Gastrocnemius medialis (tissue), 4 donors: ENCODE measurements around the gene BSDC1. TPM values are rescaled to one million over a fixed set of nuclear protein-coding genes. Genes with fewer than 3 reads are reported as not detected.
A peak's percentile ranks its signal among the peaks of the same experiment; 100 is the strongest.

ENCODE experiments used
- ATAC-seq, 2 donors: fragments of 150-250 bp; one replicate each; pipeline ENCODE4 v1.9.1; 2016
- DNase-seq, 2 donors: peaks; one replicate each; pipeline ENCODE4 v3.0.0-alpha.2; 2019
- H3K27ac ChIP-seq, 4 donors: fragments of 200-600 bp; sonication (generic); 1 replicate in 1 of 4; 2 replicates in 3 of 4; pipeline ENCODE4 v1.5.1; 2016 to 2018; ENCODE audit warnings: mild to moderate bottlenecking in 2 of 4, moderate library complexity in 1 of 4
- H3K27me3 ChIP-seq, 3 donors: fragments of 200-600 bp; sonication (generic) in 2 of 3; 1 replicate in 1 of 3; 2 replicates in 2 of 3; pipeline versions ENCODE4 v1.5.1 to v1.6.0; 2016 to 2019; ENCODE audit warnings: mild to moderate bottlenecking in 1 of 3, moderate library complexity in 1 of 3
- H3K36me3 ChIP-seq, 2 donors: fragments of 200-600 bp; sonication (generic) in 1 of 2; one replicate each; pipeline ENCODE4 v1.5.1; 2017 to 2018
- H3K4me1 ChIP-seq, 2 donors: fragments of 200-600 bp; sonication (generic) in 1 of 2; one replicate each; pipeline ENCODE4 v1.5.1; 2016 to 2017; ENCODE audit warnings: mild to moderate bottlenecking in 2 of 2
- H3K4me3 ChIP-seq, 4 donors: fragments of 200-600 bp; sonication (generic) in 3 of 4; 1 replicate in 1 of 4; 2 replicates in 3 of 4; pipeline ENCODE4 v1.5.1; 2016 to 2019; ENCODE audit warnings: mild to moderate bottlenecking in 2 of 4
- H3K9me3 ChIP-seq, 3 donors: fragments of 200-600 bp; sonication (generic) in 2 of 3; 1 replicate in 1 of 3; 2 replicates in 2 of 3; pipeline ENCODE4 v1.5.1; 2016 to 2019
- CTCF ChIP-seq, 5 experiments: fragments of 450-650 bp in 3 of 5; fragments of 200-600 bp in 2 of 5; sonication (generic) in 2 of 5; IDR thresholded peaks in 4 of 5; conservative IDR thresholded peaks in 1 of 5; 1 replicate in 4 of 5; 2 replicates in 1 of 5; pipeline ENCODE4 v1.5.1; 2016 to 2019; ENCODE audit warnings: antibody characterized with exemption in 5 of 5, mild to moderate bottlenecking in 3 of 5, moderate library complexity in 3 of 5
- POLR2A ChIP-seq, 2 donors: fragments of 450-650 bp; IDR thresholded peaks; one replicate each; pipeline ENCODE4 v1.6.1; 2017; ENCODE audit warnings: antibody characterized with exemption in 2 of 2, mild to moderate bottlenecking in 2 of 2, moderate library complexity in 2 of 2
- in situ Hi-C, 4 donors: fragments of 200-750 bp; cut with MboI; loops; one replicate each; pipeline versions ENCODE4 v1.15.0 to v1.8.0; 2017; ENCODE audit warnings: low sequenced_read_pairs in 4 of 4
- intact Hi-C: fragments of 100-400 bp; cut with DNase I; formaldehyde crosslinking; loops from one replicate; pipeline ENCODE4 v1.15.1; 2023; ENCODE audit warnings: low total_unique reads
- total RNA-seq, 4 donors: library from RNA; depleted of rRNA; stranded (reverse); fragments of >200 nt; gene quantifications; one replicate each; pipeline versions ENCODE4 v1.1.0 to v1.2.3, GENCODE V29; 2016

The BSDC1 gene
- total RNA-seq, 4 donors from 2014 or later: 53.8 to 77.8 (median 62.1) TPM

- Histone ChIP-seq H3K36me3 (peaks cover 0 to 8% of the 10 kb centered on the region in 2 donors), H3K4me3 (peak overlapping the region; percentile 65 to 87 (median 78)), H3K9me3 (no peaks in the 10 kb centered on the region), H3K27ac (peak overlapping the region; percentile 82 to 95 (median 93)), H3K27me3 (no peaks in the 10 kb centered on the region), H3K4me1 (peaks cover 19 to 24% of the 10 kb centered on the region in 2 donors)
- in situ Hi-C loops: no loop called here
- ATAC-seq (peak; percentile 86 to 90), DNase-seq (peak; percentile 94 to 95)
- intact Hi-C loops: loop anchor here (1.0 kb wide), 2 partner anchors 15 to 43 kb away; partner anchors contain the start of genes BSDC1 and MARCKSL1
- peak in 2 of 5 experiments; percentile 4 to 44 for TF ChIP-seq CTCF (IDR thresholded peaks at IDR 0.05 in 4 of 5, conservative IDR thresholded peaks at IDR 0.05 in 1 of 5)
- TF ChIP-seq POLR2A (IDR thresholded peaks at IDR 0.05): peak; percentile 97 to 98
Observed at GRCh38 chr1:32351399-32352238, 42.6 kb downstream of the BSDC1 start.

GRCh38 chr1:32350785-32351398, 43.3 kb downstream of the BSDC1 start:
- in situ Hi-C loops (no loop called here), intact Hi-C loops (loop anchor here (1.0 kb wide), 2 partner anchors 15 to 43 kb away; partner anchors contain the start of genes BSDC1 and MARCKSL1)
- peak overlapping the region; percentile 65 to 87 (median 78) for H3K4me3 ChIP-seq

GRCh38 chr1:32349211-32349708, 45.0 kb downstream of the BSDC1 start:
- TF ChIP-seq CTCF (IDR thresholded peaks at IDR 0.05 in 4 of 5, conservative IDR thresholded peaks at IDR 0.05 in 1 of 5) (no peak), POLR2A (IDR thresholded peaks at IDR 0.05) (no peak)
- H3K4me1 ChIP-seq: peaks cover 19 to 24% of the 10 kb centered on the region in 2 donors
- H3K9me3 ChIP-seq: no peaks in the 10 kb centered on the region
- no peak overlapping the region for H3K4me3 ChIP-seq
- intact Hi-C loops (no loop called here), in situ Hi-C loops (no loop called here)
- no peaks in the 10 kb centered on the region for H3K27me3 ChIP-seq
- H3K36me3 ChIP-seq: no peaks in the 10 kb centered on the region
- ATAC-seq (no peak), DNase-seq (no peak)
- H3K27ac ChIP-seq: peak overlapping the region in 1 of 4 donors; percentile 36

More at GRCh38 chr1:32350785-32351398, 43.3 kb downstream of the BSDC1 start:
- DNase-seq (peak; percentile 48 to 74), ATAC-seq (peak; percentile 66 to 68)
- H3K9me3 ChIP-seq: no peaks in the 10 kb centered on the region
- H3K36me3 ChIP-seq: peaks cover 0 to 8% of the 10 kb centered on the region in 2 donors
- H3K4me1 ChIP-seq: peaks cover 19 to 24% of the 10 kb centered on the region in 2 donors
- H3K27me3 ChIP-seq: no peaks in the 10 kb centered on the region
- H3K27ac ChIP-seq: peak overlapping the region; percentile 82 to 95 (median 93)
- TF ChIP-seq CTCF (IDR thresholded peaks at IDR 0.05 in 4 of 5, conservative IDR thresholded peaks at IDR 0.05 in 1 of 5) (peak; percentile 26 to 91 (median 64)), POLR2A (IDR thresholded peaks at IDR 0.05) (no peak)

GRCh38 chr1:32346532-32347157, 47.6 kb downstream of the BSDC1 start:
- TF ChIP-seq POLR2A (IDR thresholded peaks at IDR 0.05): no peak
- no peak for TF ChIP-seq CTCF (IDR thresholded peaks at IDR 0.05 in 4 of 5, conservative IDR thresholded peaks at IDR 0.05 in 1 of 5)
- Histone ChIP-seq H3K36me3 (no peaks in the 10 kb centered on the region), H3K4me3 (no peak overlapping the region), H3K4me1 (peaks cover 0 to 7% of the 10 kb centered on the region in 2 donors), H3K27me3 (no peaks in the 10 kb centered on the region), H3K9me3 (no peaks in the 10 kb centered on the region), H3K27ac (no peak overlapping the region)
- intact Hi-C loops: no loop called here
- in situ Hi-C loops: no loop called here
- DNase-seq (no peak), ATAC-seq (no peak)
